H1 (cell line): ENCODE measurements around the gene RRP1. TPM values are rescaled to one million over a fixed set of nuclear protein-coding genes. Genes with fewer than 3 reads are reported as not detected.

ENCODE experiments used
- CTCF ChIA-PET: fragments of 300-600 bp; sonication (Branson Sonifier 250); formaldehyde crosslinking; loops from one replicate; lab custom pipeline; 2021; ENCODE audit not compliant: partially characterized antibody; lab: Charles Lee
- POLR2A ChIA-PET: fragments of 300-600 bp; sonication (Branson Sonifier 250); formaldehyde crosslinking; loops from one replicate; lab custom pipeline; 2021; ENCODE audit warnings: inconsistent platforms; ENCODE audit not compliant: partially characterized antibody; lab: Charles Lee
- DNase-seq, 2 experiments: peaks; one replicate each; pipeline versions ENCODE4 v3.0.0 to v3.0.0-alpha.2; 2010 to 2022; ENCODE audit warnings: low spot score in 2 of 2, low read depth in 1 of 2, mixed read lengths in 1 of 2
- FAIRE-seq: peaks from 2 replicates; lab custom pipeline; 2011; peaks lifted over from hg19 to GRCh38; lab: Jason Lieb, UNC
- H2AFZ ChIP-seq: 2 replicates; pipeline ENCODE4 v1.8.1; 2012; ENCODE audit warnings: low read length, inconsistent platforms
- H2AK5ac ChIP-seq: 2 replicates; pipeline ENCODE4 v1.6.1; 2013; ENCODE audit warnings: low read depth, low read length
- H2BK120ac ChIP-seq: replicated peaks from 2 replicates; pipeline ENCODE3; 2013; ENCODE audit warnings: low read depth, low read length, inconsistent platforms
- H2BK12ac ChIP-seq: 2 replicates; pipeline ENCODE4 v1.6.1; 2013; ENCODE audit warnings: low read depth, low read length
- H2BK15ac ChIP-seq: 2 replicates; pipeline ENCODE4 v1.6.1; 2013; ENCODE audit warnings: low read length
- H2BK20ac ChIP-seq: 2 replicates; pipeline ENCODE4 v1.6.1; 2013; ENCODE audit warnings: low read length
- H2BK5ac ChIP-seq: 2 replicates; pipeline ENCODE4 v1.6.1; 2013; ENCODE audit warnings: low read depth, low read length
- H3K14ac ChIP-seq: 2 replicates; pipeline ENCODE4 v1.6.1; 2013; ENCODE audit warnings: inconsistent platforms; ENCODE audit not compliant: insufficient read length
- H3K18ac ChIP-seq: 2 replicates; pipeline ENCODE4 v1.6.1; 2013; ENCODE audit warnings: low read length; ENCODE audit errors: extremely low read depth
- H3K23ac ChIP-seq: 2 replicates; pipeline ENCODE4 v1.6.1; 2013; ENCODE audit warnings: inconsistent platforms; ENCODE audit not compliant: insufficient read length
- H3K23me2 ChIP-seq: 2 replicates; pipeline ENCODE4 v1.6.1; 2013; ENCODE audit warnings: low read depth, low read length
- H3K27ac ChIP-seq: 2 replicates; pipeline ENCODE4 v1.6.1; 2011; ENCODE audit warnings: low read depth, low read length, inconsistent platforms
- H3K27me3 ChIP-seq, 4 experiments: replicated peaks in 1 of 4; 1 replicate in 1 of 4; 2 replicates in 3 of 4; pipeline versions ENCODE4 v1.6.1 to v1.8.1; 2011 to 2013; ENCODE audit warnings: low read length in 3 of 4, mild to moderate bottlenecking in 3 of 4, inconsistent platforms in 2 of 4, mixed read lengths in 2 of 4, moderate library complexity in 1 of 4; ENCODE audit not compliant: control insufficient read depth in 3 of 4, insufficient read depth in 3 of 4; ENCODE audit errors: extremely low read depth in 1 of 4
- H3K36me3 ChIP-seq, 4 experiments: 2 replicates each; pipeline versions ENCODE4 v1.6.1 to v1.8.1; 2011 to 2013; ENCODE audit warnings: mild to moderate bottlenecking in 4 of 4, low read length in 3 of 4, moderate library complexity in 2 of 4, control low read depth in 1 of 4, inconsistent platforms in 1 of 4; ENCODE audit not compliant: insufficient read depth in 4 of 4, control insufficient read depth in 2 of 4
- H3K4ac ChIP-seq: replicated peaks from 2 replicates; pipeline ENCODE3; 2013; ENCODE audit warnings: low read length, low read depth, mixed read lengths, inconsistent platforms; ENCODE audit not compliant: insufficient read length
- H3K4me1 ChIP-seq, 4 experiments: replicated peaks in 1 of 4; 1 replicate in 1 of 4; 2 replicates in 3 of 4; pipeline versions ENCODE4 v1.6.1 to v1.8.1; 2011 to 2013; ENCODE audit warnings: low read length in 3 of 4, inconsistent platforms in 2 of 4, mixed read lengths in 1 of 4; ENCODE audit not compliant: insufficient read depth in 4 of 4, control insufficient read depth in 3 of 4
- H3K4me2 ChIP-seq, 2 experiments: 2 replicates each; pipeline versions ENCODE4 v1.6.1 to v1.8.1; 2011 to 2013; ENCODE audit warnings: low read depth in 2 of 2, low read length in 2 of 2, control low read depth in 1 of 2, inconsistent platforms in 1 of 2, mild to moderate bottlenecking in 1 of 2; ENCODE audit not compliant: insufficient read depth in 1 of 2
- H3K4me3 ChIP-seq, 4 experiments: fragments of 200-600, 300-600 bp in 1 of 4; sonication (generic), shearing (Covaris generic), sonication (Bioruptor Twin) in 1 of 4; 2 replicates each; pipeline versions ENCODE4 v1.5.1 to v1.8.1; 2011 to 2016; ENCODE audit warnings: low read length in 4 of 4, low read depth in 3 of 4, control low read depth in 2 of 4, inconsistent platforms in 2 of 4, mild to moderate bottlenecking in 2 of 4, mixed read lengths in 1 of 4, moderate library complexity in 1 of 4; ENCODE audit not compliant: insufficient read depth in 2 of 4; ENCODE audit errors: extremely low read depth in 1 of 4
- H3K56ac ChIP-seq: replicated peaks from 2 replicates; pipeline ENCODE3; 2013; ENCODE audit warnings: low read depth, mild to moderate bottlenecking, mixed read lengths, low read length, inconsistent platforms; ENCODE audit not compliant: insufficient read length
- H3K79me1 ChIP-seq: 2 replicates; pipeline ENCODE4 v1.6.1; 2013; ENCODE audit warnings: low read depth, low read length, control low read depth
- H3K79me2 ChIP-seq, 2 experiments: 2 replicates each; pipeline versions ENCODE4 v1.6.1 to v1.8.1; 2012 to 2013; ENCODE audit warnings: low read length in 2 of 2, mild to moderate bottlenecking in 2 of 2, inconsistent platforms in 1 of 2; ENCODE audit not compliant: insufficient read depth in 2 of 2, control insufficient read depth in 1 of 2
- H3K9ac ChIP-seq, 4 experiments: replicated peaks in 1 of 4; 1 replicate in 1 of 4; 2 replicates in 3 of 4; pipeline versions ENCODE4 v1.6.1 to v1.8.1; 2011 to 2013; ENCODE audit warnings: low read depth in 3 of 4, low read length in 3 of 4, control low read depth in 2 of 4, mild to moderate bottlenecking in 2 of 4, moderate library complexity in 2 of 4, inconsistent platforms in 1 of 4; ENCODE audit errors: extremely low read depth in 1 of 4
- H3K9me3 ChIP-seq, 2 experiments: 2 replicates each; pipeline versions ENCODE4 v1.6.1 to v1.8.1; 2012 to 2013; ENCODE audit warnings: mild to moderate bottlenecking in 2 of 2, moderate library complexity in 2 of 2, control low read depth in 1 of 2, inconsistent platforms in 1 of 2, low read depth in 1 of 2, low read length in 1 of 2, mixed read lengths in 1 of 2; ENCODE audit not compliant: insufficient read depth in 2 of 2
- H4K20me1 ChIP-seq, 2 experiments: replicated peaks in 1 of 2; 2 replicates each; pipeline versions ENCODE3 to v1.8.1; 2011 to 2013; ENCODE audit warnings: inconsistent platforms in 2 of 2, low read length in 2 of 2, mild to moderate bottlenecking in 1 of 2; ENCODE audit not compliant: insufficient read depth in 2 of 2, control insufficient read depth in 1 of 2
- H4K5ac ChIP-seq: 2 replicates; pipeline ENCODE4 v1.6.1; 2013; ENCODE audit warnings: low read length, low read depth, mixed read lengths, inconsistent platforms; ENCODE audit not compliant: insufficient read length
- H4K8ac ChIP-seq: 2 replicates; pipeline ENCODE4 v1.8.0; 2013; ENCODE audit warnings: mild to moderate bottlenecking, moderate library complexity, low read length, inconsistent platforms; ENCODE audit not compliant: insufficient read depth; ENCODE audit errors: extremely low read depth
- H4K91ac ChIP-seq: replicated peaks from 2 replicates; pipeline ENCODE3; 2013; ENCODE audit warnings: low read length, mixed read lengths, inconsistent platforms; ENCODE audit not compliant: insufficient read length
- HDAC2 ChIP-seq, 2 experiments: fragments of 300-600 bp in 1 of 2; sonication (generic) in 1 of 2; IDR thresholded peaks; 2 replicates each; pipeline ENCODE4 v1.6.1; 2011 to 2012; ENCODE audit warnings: low read depth in 2 of 2, low read length in 2 of 2, mild to moderate bottlenecking in 2 of 2, moderate library complexity in 2 of 2, borderline replicate concordance in 1 of 2, inconsistent platforms in 1 of 2
- NANOG ChIP-seq: IDR thresholded peaks from 2 replicates; pipeline ENCODE4 v1.6.1; 2011; ENCODE audit warnings: low read length, low read depth, mild to moderate bottlenecking, inconsistent platforms; ENCODE audit not compliant: insufficient read depth, poor library complexity, severe bottlenecking
- NRF1 ChIP-seq: IDR thresholded peaks from 2 replicates; pipeline ENCODE4 v1.6.1; 2011; ENCODE audit warnings: mild to moderate bottlenecking, low read depth, low read length, improper control_type of control experiment
- RNF2 ChIP-seq: fragments of 200-900, 300-1000 bp; sonication (generic); IDR thresholded peaks from 2 replicates; pipeline ENCODE4 v1.7.1; 2016; ENCODE audit warnings: borderline replicate concordance, low read depth, mild to moderate bottlenecking, antibody characterized with exemption, low read length; ENCODE audit not compliant: poor library complexity, severe bottlenecking; ENCODE audit errors: missing control alignments
- WGBS, 2 experiments: shearing (Covaris generic) in 1 of 2; methylation state at CpG; one replicate each; pipeline versions ENCODE4 v1.1.6 to v1.1.7; 2013 to 2015; ENCODE audit warnings: low lambda C conversion rate in 2 of 2, mixed read lengths in 2 of 2, inconsistent platforms in 1 of 2, low coverage in 1 of 2, missing lambda C conversion rate in 1 of 2; ENCODE audit not compliant: insufficient replicate concordance in 2 of 2, insufficient coverage in 1 of 2, insufficient read length in 1 of 2; ENCODE audit errors: extremely low coverage in 1 of 2, missing lambda C conversion rate in 1 of 2; 5-methylcytosine and 5-hydroxymethylcytosine counted together
- polyA plus RNA-seq, 7 experiments: library from polyadenylated mRNA; depleted of rRNA in 3 of 7; stranded (reverse) in 5 of 7; unstranded in 2 of 7; fragments of >200 nt in 5 of 7; fragments of 200-250 nt in 2 of 7; gene quantifications; 1 replicate in 5 of 7; 2 replicates in 1 of 7; 4 replicates in 1 of 7; pipeline versions ENCODE4 v1.2.1 to v1.2.3, GENCODE V29; 2011 to 2013; ENCODE audit warnings: missing spikeins in 2 of 7, mixed read lengths in 2 of 7
- total RNA-seq: library from RNA; stranded (reverse); fragmentation: NEBNext Ultra II Directional; extraction: Animal tissue kit (Norgen Biotek cat#: 25700); gene quantifications from 2 replicates; pipeline ENCODE4 v1.2.1, GENCODE V29; 2021
- TF ChIP-seq, protein P1 (sequence below): IDR thresholded peaks from 2 replicates; pipeline ENCODE4 v1.6.1; 2011; ENCODE audit warnings: low read length, improper control_type of control experiment

The RRP1 gene
- total and polyA plus RNA-seq, 2 of the 8 experiments (the other 6 are each of a cell fraction or from before 2014, with no cell fraction given) = 11.6 to 55.2 TPM

DNA sequence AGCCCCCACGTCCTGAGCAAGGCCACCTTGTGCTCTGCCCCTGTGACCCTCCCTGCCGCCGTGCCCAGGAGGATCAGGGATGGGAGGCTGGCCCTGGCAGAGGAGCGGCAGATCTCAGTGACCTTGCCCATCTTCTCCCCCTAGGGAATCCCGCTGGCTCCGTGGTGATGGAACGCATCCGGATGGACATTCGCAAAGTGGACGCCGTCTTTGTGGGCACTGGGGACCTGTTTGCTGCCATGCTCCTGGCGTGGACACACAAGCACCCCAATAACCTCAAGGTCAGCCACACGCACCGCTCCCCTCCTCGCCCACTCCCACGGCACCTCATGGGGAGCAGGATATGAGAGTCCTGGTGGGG, 36.0 kb upstream of the RRP1 start:
- H3K9ac ChIP-seq = no peak overlapping the region
- DNase-seq (no peak), FAIRE-seq (no peak)
- no peak overlapping the region for H3K23ac ChIP-seq
- H3K27ac ChIP-seq = no peak overlapping the region
- H3K9me3 ChIP-seq = no peaks in the 10 kb centered on the region
- H3K79me1 ChIP-seq = peaks cover 2% of the 10 kb centered on the region; the same call in 1 of the 2 replicates
- H4K91ac ChIP-seq = no peak overlapping the region
- no peaks in the 10 kb centered on the region for H3K79me2 ChIP-seq
- no peak overlapping the region for H2BK12ac ChIP-seq
- peaks cover 7 to 32% (median 20%) of the 10 kb centered on the region in 4 experiments; a peak in 7 of 8 replicates for H3K36me3 ChIP-seq
- no peak overlapping the region for H2BK120ac ChIP-seq
- no peak overlapping the region for H2BK15ac ChIP-seq
- H2AK5ac ChIP-seq = no peak overlapping the region
- no peak overlapping the region for H3K4me3 ChIP-seq
- ChIA-PET CTCF (no interaction called here), POLR2A (interaction anchor here (1.0 kb wide), 1 partner anchor 47 kb away, joined by 3 read pairs; no protein-coding TSS in a partner anchor)
- H4K20me1 ChIP-seq = peaks cover 2 to 16% of the 10 kb centered on the region in 2 experiments
- H3K4me1 ChIP-seq = no peaks in the 10 kb centered on the region
- no peaks in the 10 kb centered on the region for H3K27me3 ChIP-seq
- no peak overlapping the region; the same call in 1 of the 2 replicates for H4K8ac ChIP-seq
- H3K4me2 ChIP-seq = no peak overlapping the region
- 96% methylated on average over 16 of the region's 16 CpGs; no CpG with 5 or more reads in 1 of the 2 experiments for WGBS, 2 experiments
- H3K4ac ChIP-seq = no peak overlapping the region
- no peak overlapping the region for H3K14ac ChIP-seq
- no peaks in the 10 kb centered on the region for H3K23me2 ChIP-seq
- no peak overlapping the region for H3K18ac ChIP-seq
- TF ChIP-seq HDAC2 (IDR thresholded peaks at IDR 0.05; ENCODE audit: borderline replicate concordance in 1 of 2, low read depth in 2 of 2, low read length in 2 of 2) (no peak), NRF1 (no peak), RNF2 (no peak), NANOG (no peak)
- TF ChIP-seq, protein P1, sequence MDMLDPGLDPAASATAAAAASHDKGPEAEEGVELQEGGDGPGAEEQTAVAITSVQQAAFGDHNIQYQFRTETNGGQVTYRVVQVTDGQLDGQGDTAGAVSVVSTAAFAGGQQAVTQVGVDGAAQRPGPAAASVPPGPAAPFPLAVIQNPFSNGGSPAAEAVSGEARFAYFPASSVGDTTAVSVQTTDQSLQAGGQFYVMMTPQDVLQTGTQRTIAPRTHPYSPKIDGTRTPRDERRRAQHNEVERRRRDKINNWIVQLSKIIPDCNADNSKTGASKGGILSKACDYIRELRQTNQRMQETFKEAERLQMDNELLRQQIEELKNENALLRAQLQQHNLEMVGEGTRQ = no peak
- no peak overlapping the region for H4K5ac ChIP-seq
- H2BK5ac ChIP-seq = peak overlapping the region; percentile 6; the same call in 1 of the 2 replicates
- H2AFZ ChIP-seq = no peak overlapping the region
- H2BK20ac ChIP-seq = no peak overlapping the region
- no peak overlapping the region for H3K56ac ChIP-seq
